ENCODE results near the gene EIF5B. TPM values are rescaled to one million over a fixed set of nuclear protein-coding genes. Genes with fewer than 3 reads are reported as not detected.

EIF5B gene
- total and polyA plus RNA-seq, 2 of the 8 experiments (the other 6 are each of a cell fraction or from before 2014, with no cell fraction given): 10.7 to 64.5 TPM

GRCh38 chr2:99317161-99317872 lies 19.9 kb upstream of the EIF5B start:
- Histone ChIP-seq H3K14ac (ENCODE audit: insufficient read length) (no peak overlapping the region), H2BK12ac (ENCODE audit: low read depth, low read length) (no peak overlapping the region), H2BK20ac (ENCODE audit: low read length) (no peak overlapping the region), H3K56ac (replicated peaks; ENCODE audit: insufficient read length, low read depth, low read length) (no peak overlapping the region), H4K20me1 (replicated peaks in 1 of 2; ENCODE audit: control insufficient read depth in 1 of 2, insufficient read depth in 2 of 2, low read length in 2 of 2) (no peaks in the 10 kb centered on the region), H3K23me2 (ENCODE audit: low read depth, low read length) (no peaks in the 10 kb centered on the region), H3K9me3 (ENCODE audit: insufficient read depth in 2 of 2, low read depth in 1 of 2, low read length in 1 of 2) (no peaks in the 10 kb centered on the region), H3K9ac (replicated peaks in 1 of 4; ENCODE audit: extremely low read depth in 1 of 4, low read depth in 3 of 4, low read length in 3 of 4) (no peak overlapping the region), H3K27ac (ENCODE audit: low read depth, low read length) (no peak overlapping the region), H2AK5ac (ENCODE audit: low read depth, low read length) (no peak overlapping the region), H3K18ac (ENCODE audit: extremely low read depth, low read length) (no peak overlapping the region), H2AFZ (ENCODE audit: low read length) (no peak overlapping the region), H2BK5ac (ENCODE audit: low read depth, low read length) (no peak overlapping the region), H4K8ac (ENCODE audit: extremely low read depth, insufficient read depth, low read length) (no peak overlapping the region), H2BK120ac (replicated peaks; ENCODE audit: low read depth, low read length) (no peak overlapping the region), H3K79me2 (ENCODE audit: control insufficient read depth in 1 of 2, insufficient read depth in 2 of 2, low read length in 2 of 2) (no peaks in the 10 kb centered on the region), H3K4me3 (ENCODE audit: extremely low read depth in 1 of 4, insufficient read depth in 2 of 4, low read depth in 3 of 4, low read length in 4 of 4) (no peak overlapping the region), H4K91ac (replicated peaks; ENCODE audit: insufficient read length, low read length) (no peak overlapping the region), H2BK15ac (ENCODE audit: low read length) (no peak overlapping the region), H3K4me1 (replicated peaks in 1 of 4; ENCODE audit: control insufficient read depth in 3 of 4, insufficient read depth in 4 of 4, low read length in 3 of 4) (no peaks in the 10 kb centered on the region), H3K4me2 (ENCODE audit: insufficient read depth in 1 of 2, low read depth in 2 of 2, low read length in 2 of 2) (no peak overlapping the region), H3K79me1 (ENCODE audit: low read depth, low read length) (no peaks in the 10 kb centered on the region), H3K36me3 (ENCODE audit: control insufficient read depth in 2 of 4, insufficient read depth in 4 of 4, low read length in 3 of 4) (peaks cover 5 to 41% (median 17%) of the 10 kb centered on the region in 4 experiments; a peak in 7 of 8 replicates), H3K4ac (replicated peaks; ENCODE audit: insufficient read length, low read depth, low read length) (no peak overlapping the region), H3K27me3 (replicated peaks in 1 of 4; ENCODE audit: control insufficient read depth in 3 of 4, extremely low read depth in 1 of 4, insufficient read depth in 3 of 4, low read length in 3 of 4) (no peaks in the 10 kb centered on the region), H3K23ac (ENCODE audit: insufficient read length) (no peak overlapping the region), H4K5ac (ENCODE audit: insufficient read length, low read depth, low read length) (no peak overlapping the region)
- TF ChIP-seq GTF2F1 (IDR thresholded peaks at IDR 0.05; ENCODE audit: borderline replicate concordance, low read depth, low read length) (no peak), TCF12 (IDR thresholded peaks at IDR 0.05; ENCODE audit: low read depth, low read length) (no peak)
- DNase-seq (ENCODE audit: low read depth in 1 of 2, low spot score in 2 of 2) (peak in 1 of 2 experiments; percentile 17), FAIRE-seq (no peak)
- POLR2A ChIA-PET (ENCODE audit: partially characterized antibody): interaction anchor here (0.9 to 1.2 kb wide), 2 partner anchors 13 to 21 kb away, joined by 3 read pairs; no protein-coding TSS in a partner anchor
- CTCF ChIA-PET (ENCODE audit: partially characterized antibody): interaction anchor here (1.9 kb wide), 1 partner anchor 116 kb away, joined by 3 read pairs; no protein-coding TSS in a partner anchor
- 93% methylated on average over 9 of the region's 9 CpGs; no CpG with 5 or more reads in 1 of the 2 experiments for WGBS, 2 experiments (ENCODE audit: extremely low coverage in 1 of 2, insufficient coverage in 1 of 2, insufficient read length in 1 of 2, insufficient replicate concordance in 2 of 2, low coverage in 1 of 2, low lambda C conversion rate in 2 of 2, missing lambda C conversion rate in 1 of 2)

Measured in H1 (cell line).